Putamen (tissue), 1 donor: ENCODE measurements around the gene FAM50A.

Source experiments
- DNase-seq: peaks from one replicate; pipeline ENCODE4 v3.0.0-alpha.2; 2016; ENCODE audit warnings: low spot score

The FAM50A gene

GRCh38 chrX:154439841-154440240, 4.1 kb upstream of the FAM50A start:
- no peak for DNase-seq

GRCh38 chrX:154440623-154441357, 3.2 kb upstream of the FAM50A start:
- no peak for DNase-seq

GRCh38 chrX:154441564-154441963, 2.4 kb upstream of the FAM50A start:
- no peak for DNase-seq

- DNase-seq, result no peak
Measured at GRCh38 chrX:154441984-154442707, 1.8 kb upstream of the FAM50A start.

GRCh38 chrX:154443479-154443910, 446 bp upstream of the FAM50A start:
- DNase-seq, result no peak

- DNase-seq, result no peak
Measured at GRCh38 chrX:154444755-154445246, 860 bp downstream of the FAM50A start.

GRCh38 chrX:154445776-154446175, 1.8 kb downstream of the FAM50A start:
- DNase-seq, result no peak

GRCh38 chrX:154446430-154446829, 2.5 kb downstream of the FAM50A start:
- DNase-seq, result no peak

- DNase-seq, result no peak
Measured at GRCh38 chrX:154448484-154448883, 4.5 kb downstream of the FAM50A start.

- DNase-seq, result no peak
Measured at GRCh38 chrX:154449618-154450017, 5.7 kb downstream of the FAM50A start.

- no peak for DNase-seq
Measured at GRCh38 chrX:154450312-154450711, 6.4 kb downstream of the FAM50A start.

GRCh38 chrX:154452823-154453222, 8.9 kb downstream of the FAM50A start:
- no peak for DNase-seq

- DNase-seq, result no peak
Measured at GRCh38 chrX:154457491-154458115, 13.7 kb downstream of the FAM50A start.

- no peak for DNase-seq
Measured at GRCh38 chrX:154458116-154458953, 14.4 kb downstream of the FAM50A start, which contains the start of gene PLXNA3. TSS of gene PLXNA3 (plus strand) at chrX:154458281. CDS start at chrX:154460184, 1,903 bp downstream.

GRCh38 chrX:154458954-154459778, 15.2 kb downstream of the FAM50A start:
- no peak for DNase-seq

GRCh38 chrX:154459832-154460231, 15.9 kb downstream of the FAM50A start:
- DNase-seq, result no peak

GRCh38 chrX:154460326-154460725, 16.4 kb downstream of the FAM50A start:
- DNase-seq, result no peak

- no peak for DNase-seq
Measured at GRCh38 chrX:154462396-154462795, 18.5 kb downstream of the FAM50A start.

GRCh38 chrX:154463611-154464220, 19.8 kb downstream of the FAM50A start:
- no peak for DNase-seq

- no peak for DNase-seq
Measured at GRCh38 chrX:154464806-154465365, 20.9 kb downstream of the FAM50A start.
